Thyroid gland (tissue), 4 donors: Measurements from ENCODE around the gene SLC23A2. TPM values are rescaled to one million over a fixed set of nuclear protein-coding genes. Genes with fewer than 3 reads are reported as not detected.

Experiments used
- DNase-seq, 2 donors: peaks; one replicate each; pipeline ENCODE4 v3.0.0-alpha.2; 2019
- H3K27ac ChIP-seq, 3 donors: fragments of 200-600 bp; sonication (generic); 1 replicate in 2 of 3; 2 replicates in 1 of 3; pipeline ENCODE4 v1.5.1; 2016 to 2019; ENCODE audit warnings: mild to moderate bottlenecking in 1 of 3, moderate library complexity in 1 of 3
- H3K27me3 ChIP-seq: fragments of 200-600 bp; sonication (generic); one replicate; pipeline ENCODE4 v1.5.1; 2019
- H3K36me3 ChIP-seq, 2 donors: fragments of 200-600 bp; sonication (generic); one replicate each; pipeline ENCODE4 v1.5.1; 2016 to 2019
- H3K4me1 ChIP-seq, 2 donors: fragments of 200-600 bp; sonication (generic); one replicate each; pipeline ENCODE4 v1.5.1; 2017 to 2019
- H3K4me3 ChIP-seq, 3 donors: fragments of 200-600 bp; sonication (generic); replicated peaks in 1 of 3; 1 replicate in 2 of 3; 2 replicates in 1 of 3; pipeline ENCODE4 v1.5.1; 2016; ENCODE audit warnings: mild to moderate bottlenecking in 1 of 3
- H3K9me3 ChIP-seq: fragments of 200-600 bp; sonication (generic); one replicate; pipeline ENCODE4 v1.5.1; 2017
- POLR2A ChIP-seq, 2 donors: fragments of 450-650 bp; IDR thresholded peaks; one replicate each; pipeline ENCODE4 v1.6.1; 2017; ENCODE audit warnings: antibody characterized with exemption in 2 of 2, mild to moderate bottlenecking in 2 of 2, moderate library complexity in 1 of 2
- WGBS, 2 donors: methylation state at CpG; one replicate each; pipeline ENCODE4 v1.1.5; 2017; 5-methylcytosine and 5-hydroxymethylcytosine counted together
- intact Hi-C: fragments of 100-400 bp; cut with DNase I; formaldehyde crosslinking; loops from one replicate; pipeline ENCODE4 v1.15.1; 2023
- total RNA-seq, 4 donors: library from RNA; depleted of rRNA; stranded (reverse); fragments of >200 nt; gene quantifications; one replicate each; pipeline ENCODE4 v1.2.3, GENCODE V29; 2016
- TF ChIP-seq, protein P1 (sequence below), 6 experiments: fragments of 200-600 bp in 3 of 6; fragments of 450-650 bp in 3 of 6; sonication (generic) in 3 of 6; IDR thresholded peaks; one replicate each; pipeline ENCODE4 v1.5.1; 2016 to 2019; ENCODE audit warnings: antibody characterized with exemption in 6 of 6, mild to moderate bottlenecking in 2 of 6, inconsistent platforms in 1 of 6, moderate library complexity in 1 of 6

The SLC23A2 gene
- total RNA-seq, 4 donors from 2014 or later: 36.3 to 67.1 (median 53.7) TPM

DNA sequence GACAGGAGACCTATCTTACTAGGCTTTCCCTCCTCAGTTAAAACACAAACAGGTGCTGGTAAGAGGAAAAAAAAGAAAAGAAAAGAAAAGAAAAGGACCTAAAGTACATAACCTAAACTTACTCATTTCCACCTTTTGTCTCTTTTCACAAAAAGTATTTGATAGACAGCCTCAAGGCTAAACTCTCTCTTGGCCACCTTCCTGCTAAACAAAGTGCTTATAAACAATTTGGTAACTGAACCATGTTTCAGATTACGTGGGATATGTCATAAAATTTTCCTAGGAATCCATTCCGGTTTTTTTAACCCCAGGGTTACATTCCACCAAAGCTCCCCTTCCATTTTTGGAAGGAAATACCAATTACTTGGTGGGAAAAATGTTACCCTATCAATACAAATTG is 170.6 kb downstream of the SLC23A2 start:
- Histone ChIP-seq H3K4me3 (no peak overlapping the region), H3K4me1 (no peaks in the 10 kb centered on the region), H3K27ac (no peak overlapping the region), H3K36me3 (no peaks in the 10 kb centered on the region), H3K27me3 (no peaks in the 10 kb centered on the region), H3K9me3 (no peaks in the 10 kb centered on the region)
- intact Hi-C loops: no loop called here
- 57 to 74% methylated on average over 2 of the region's 2 CpGs for WGBS, 2 donors
- TF ChIP-seq, protein P1, sequence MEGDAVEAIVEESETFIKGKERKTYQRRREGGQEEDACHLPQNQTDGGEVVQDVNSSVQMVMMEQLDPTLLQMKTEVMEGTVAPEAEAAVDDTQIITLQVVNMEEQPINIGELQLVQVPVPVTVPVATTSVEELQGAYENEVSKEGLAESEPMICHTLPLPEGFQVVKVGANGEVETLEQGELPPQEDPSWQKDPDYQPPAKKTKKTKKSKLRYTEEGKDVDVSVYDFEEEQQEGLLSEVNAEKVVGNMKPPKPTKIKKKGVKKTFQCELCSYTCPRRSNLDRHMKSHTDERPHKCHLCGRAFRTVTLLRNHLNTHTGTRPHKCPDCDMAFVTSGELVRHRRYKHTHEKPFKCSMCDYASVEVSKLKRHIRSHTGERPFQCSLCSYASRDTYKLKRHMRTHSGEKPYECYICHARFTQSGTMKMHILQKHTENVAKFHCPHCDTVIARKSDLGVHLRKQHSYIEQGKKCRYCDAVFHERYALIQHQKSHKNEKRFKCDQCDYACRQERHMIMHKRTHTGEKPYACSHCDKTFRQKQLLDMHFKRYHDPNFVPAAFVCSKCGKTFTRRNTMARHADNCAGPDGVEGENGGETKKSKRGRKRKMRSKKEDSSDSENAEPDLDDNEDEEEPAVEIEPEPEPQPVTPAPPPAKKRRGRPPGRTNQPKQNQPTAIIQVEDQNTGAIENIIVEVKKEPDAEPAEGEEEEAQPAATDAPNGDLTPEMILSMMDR (IDR thresholded peaks at IDR 0.05): no peak
- no peak for TF ChIP-seq POLR2A (IDR thresholded peaks at IDR 0.05)
- no peak for DNase-seq

DNA sequence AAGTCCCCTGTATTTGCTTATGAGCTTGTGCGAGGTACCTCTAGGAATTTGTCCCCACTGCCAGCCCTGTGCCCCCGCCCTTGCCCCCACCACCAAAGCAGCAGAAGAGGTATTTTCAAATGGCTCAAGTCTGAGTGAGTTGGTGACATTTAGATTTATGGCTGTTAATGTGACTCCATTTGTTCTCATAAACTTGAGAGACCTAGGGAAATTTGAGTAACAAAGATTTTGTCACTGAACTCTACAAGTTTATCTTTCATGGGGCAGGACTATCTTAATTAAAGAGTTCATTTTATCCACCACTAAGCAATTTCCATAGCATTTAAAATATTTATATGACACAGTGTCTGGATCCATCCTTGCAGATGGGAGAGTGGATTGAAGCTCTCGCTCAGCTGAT is 171.1 kb downstream of the SLC23A2 start:
- Histone ChIP-seq H3K4me1 (no peaks in the 10 kb centered on the region), H3K27ac (no peak overlapping the region), H3K27me3 (no peaks in the 10 kb centered on the region), H3K36me3 (no peaks in the 10 kb centered on the region), H3K4me3 (no peak overlapping the region), H3K9me3 (no peaks in the 10 kb centered on the region)
- DNase-seq: no peak
- WGBS, 2 donors: 74 to 86% methylated on average over 3 of the region's 3 CpGs
- TF ChIP-seq POLR2A (IDR thresholded peaks at IDR 0.05): no peak
- TF ChIP-seq, protein P1 (IDR thresholded peaks at IDR 0.05): no peak
- intact Hi-C loops: no loop called here

DNA sequence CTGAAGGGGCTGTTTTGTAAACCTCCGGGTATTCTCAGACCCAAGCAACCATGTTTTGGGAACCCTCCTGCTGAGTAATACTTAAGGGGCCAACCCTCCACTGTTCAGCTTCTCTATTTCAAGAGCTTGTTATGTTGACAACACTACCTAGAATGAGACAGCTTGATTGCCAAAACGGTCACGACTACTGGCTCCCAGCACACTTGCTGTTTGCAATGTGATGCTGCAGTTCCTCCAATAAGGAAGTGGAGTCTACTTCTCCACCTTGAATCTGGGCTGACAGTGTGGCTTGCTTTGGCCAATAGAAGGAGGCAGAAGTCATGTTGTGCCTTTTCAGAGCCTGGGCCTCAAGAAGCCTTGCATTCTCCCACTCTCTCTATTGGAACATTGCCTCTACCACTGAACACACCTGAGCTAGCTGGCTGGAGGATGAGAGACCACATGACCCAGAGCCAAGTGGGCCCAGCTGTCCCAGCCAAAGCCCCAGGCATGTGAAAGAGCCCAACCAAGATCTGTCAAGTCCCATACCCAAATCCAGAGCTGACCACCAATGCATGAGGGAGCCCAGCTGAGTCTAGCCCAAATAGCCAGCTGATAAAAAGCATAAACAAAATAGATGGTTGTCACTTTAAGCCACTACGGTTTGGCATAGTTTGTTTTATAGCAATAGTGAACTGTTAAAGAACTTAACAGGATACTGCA is 171.6 kb downstream of the SLC23A2 start:
- WGBS, 2 donors: 46 to 48% methylated on average over 4 of the region's 4 CpGs
- no peaks in the 10 kb centered on the region for H3K36me3 ChIP-seq
- H3K27me3 ChIP-seq: no peaks in the 10 kb centered on the region
- TF ChIP-seq, protein P1 (IDR thresholded peaks at IDR 0.05): no peak
- no peak for TF ChIP-seq POLR2A (IDR thresholded peaks at IDR 0.05)
- H3K9me3 ChIP-seq: no peaks in the 10 kb centered on the region
- no peak for DNase-seq
- no peaks in the 10 kb centered on the region for H3K4me1 ChIP-seq
- H3K4me3 ChIP-seq: no peak overlapping the region
- peak overlapping the region in 1 of 3 donors; percentile 43 for H3K27ac ChIP-seq
- intact Hi-C loops: no loop called here

DNA sequence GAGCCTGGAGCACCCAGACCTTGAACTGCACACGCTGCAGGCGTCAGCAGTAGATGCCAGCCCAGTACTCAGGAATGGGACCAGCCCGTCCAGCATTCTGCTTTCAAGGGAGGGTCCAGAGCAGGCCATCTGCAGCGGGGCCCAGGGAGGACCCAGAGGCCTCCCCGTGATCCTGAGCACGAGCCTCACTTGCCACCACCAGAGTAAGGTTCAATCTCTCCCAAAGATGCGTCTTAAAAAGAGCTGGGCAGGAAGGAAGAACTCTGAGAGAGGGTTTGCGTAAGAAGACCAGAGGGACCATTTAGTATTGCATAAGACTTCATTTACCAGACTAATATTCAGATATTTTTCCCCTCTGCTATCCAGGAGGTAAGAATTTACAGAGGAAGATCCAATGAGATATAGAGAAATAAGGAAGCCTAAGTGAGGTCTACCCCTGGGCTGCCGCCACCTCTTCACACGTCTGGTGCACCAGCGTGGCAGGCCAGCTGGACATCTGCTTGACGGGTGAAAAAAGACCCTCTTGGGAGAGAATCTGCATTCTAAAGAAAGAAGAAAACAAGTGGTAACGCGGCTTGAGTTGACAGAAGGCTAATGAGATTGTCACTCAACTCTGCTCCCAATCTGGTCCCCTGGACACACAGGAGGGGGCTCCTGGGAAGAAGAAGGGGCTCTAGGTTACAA is 172.3 kb downstream of the SLC23A2 start:
- H3K4me3 ChIP-seq: no peak overlapping the region
- 83 to 85% methylated on average over 14 of the region's 14 CpGs for WGBS, 2 donors
- H3K27ac ChIP-seq: peak overlapping the region in 1 of 3 donors; percentile 43
- no peaks in the 10 kb centered on the region for H3K36me3 ChIP-seq
- no peak for DNase-seq
- TF ChIP-seq, protein P1 (IDR thresholded peaks at IDR 0.05): no peak
- TF ChIP-seq POLR2A (IDR thresholded peaks at IDR 0.05): no peak
- no peaks in the 10 kb centered on the region for H3K9me3 ChIP-seq
- H3K4me1 ChIP-seq: peaks cover 0 to 3% of the 10 kb centered on the region in 2 donors
- H3K27me3 ChIP-seq: no peaks in the 10 kb centered on the region
- intact Hi-C loops: no loop called here

DNA sequence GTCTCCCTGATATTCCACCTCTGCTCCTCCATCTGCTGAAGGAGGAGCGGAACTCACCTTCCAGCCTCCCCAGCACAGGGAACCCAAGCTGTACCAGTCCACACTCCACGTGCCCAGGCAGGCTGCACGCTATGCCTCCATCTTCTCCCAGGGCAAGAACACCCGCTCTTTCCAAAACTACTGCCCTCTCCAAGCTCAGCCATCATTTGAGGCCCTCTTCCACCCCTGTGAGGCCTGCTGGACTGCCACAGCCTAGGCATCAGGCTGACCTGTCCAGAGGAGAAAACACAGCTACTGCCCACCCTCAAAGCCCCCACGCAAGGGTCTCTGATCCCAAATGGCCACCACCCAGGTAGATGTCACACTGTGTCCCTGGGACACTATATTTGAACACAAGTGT is 179.7 kb downstream of the SLC23A2 start:
- no peaks in the 10 kb centered on the region for H3K9me3 ChIP-seq
- H3K4me1 ChIP-seq: peaks cover 10 to 20% of the 10 kb centered on the region in 2 donors
- no peak for DNase-seq
- WGBS, 2 donors: 98 to 99% methylated on average over 5 of the region's 5 CpGs
- intact Hi-C loops: no loop called here
- H3K27ac ChIP-seq: no peak overlapping the region
- no peaks in the 10 kb centered on the region for H3K36me3 ChIP-seq
- TF ChIP-seq, protein P1 (IDR thresholded peaks at IDR 0.05): no peak
- no peak for TF ChIP-seq POLR2A (IDR thresholded peaks at IDR 0.05)
- peaks cover 7% of the 10 kb centered on the region for H3K27me3 ChIP-seq
- no peak overlapping the region for H3K4me3 ChIP-seq
